NT2/D1 (cell line): Measurements from ENCODE around the gene OXGR1.
A peak's percentile ranks its signal among the peaks of the same experiment; 100 is the strongest.

Source experiments
- DNase-seq: peaks from one replicate; pipeline ENCODE4 v3.0.0-alpha.2; 2011; ENCODE audit warnings: low read depth, low spot score
- H3K27me3 ChIP-seq: 2 replicates; pipeline ENCODE4 v1.6.0; 2011; ENCODE audit warnings: mild to moderate bottlenecking; ENCODE audit not compliant: insufficient read length, insufficient read depth
- H3K36me3 ChIP-seq: 2 replicates; pipeline ENCODE4 v1.6.1; 2011; ENCODE audit warnings: mild to moderate bottlenecking, low read length, mixed read lengths; ENCODE audit not compliant: insufficient read depth, insufficient read length
- H3K4me1 ChIP-seq: 2 replicates; pipeline ENCODE4 v1.5.1; 2011; ENCODE audit not compliant: insufficient read depth, insufficient read length
- H3K4me3 ChIP-seq: 2 replicates; pipeline ENCODE4 v1.5.1; 2011; ENCODE audit warnings: low read depth; ENCODE audit not compliant: insufficient read length
- H3K9ac ChIP-seq: 2 replicates; pipeline ENCODE4 v1.6.0; 2011; ENCODE audit warnings: low read depth; ENCODE audit not compliant: insufficient read length
- H3K9me3 ChIP-seq: 2 replicates; pipeline ENCODE4 v1.5.1; 2011; ENCODE audit warnings: mild to moderate bottlenecking, low read length; ENCODE audit not compliant: insufficient read depth
- SUZ12 ChIP-seq: IDR thresholded peaks from 2 replicates; pipeline ENCODE4 v1.6.1; 2011; ENCODE audit not compliant: insufficient read length, insufficient read depth; ENCODE audit errors: extremely low read depth
- YY1 ChIP-seq: IDR thresholded peaks from 2 replicates; pipeline ENCODE4 v1.6.1; 2011; ENCODE audit not compliant: insufficient read length, insufficient read depth
- ZNF274 ChIP-seq: IDR thresholded peaks from 2 replicates; pipeline ENCODE4 v1.6.1; 2011; ENCODE audit warnings: mild to moderate bottlenecking, low read depth, low read length

OXGR1 gene

GRCh38 chr13:97023117-97023516, 28.8 kb upstream of the OXGR1 start:
- H3K27me3 ChIP-seq: no peaks in the 10 kb centered on the region

GRCh38 chr13:97021241-97021640, 27.0 kb upstream of the OXGR1 start:
- Histone ChIP-seq H3K27me3 (no peaks in the 10 kb centered on the region), H3K4me3 (no peak overlapping the region), H3K36me3 (no peaks in the 10 kb centered on the region), H3K9ac (no peak overlapping the region), H3K9me3 (no peaks in the 10 kb centered on the region), H3K4me1 (no peaks in the 10 kb centered on the region)
- TF ChIP-seq SUZ12: no peak
- TF ChIP-seq YY1: no peak
- no peak for TF ChIP-seq ZNF274
- no peak for DNase-seq

More at GRCh38 chr13:97023117-97023516, 28.8 kb upstream of the OXGR1 start:
- no peaks in the 10 kb centered on the region for H3K36me3 ChIP-seq
- no peak overlapping the region for H3K9ac ChIP-seq
- H3K4me3 ChIP-seq: no peak overlapping the region
- no peak for DNase-seq
- H3K4me1 ChIP-seq: no peaks in the 10 kb centered on the region
- H3K9me3 ChIP-seq: no peaks in the 10 kb centered on the region
- TF ChIP-seq YY1: no peak
- no peak for TF ChIP-seq SUZ12
- no peak for TF ChIP-seq ZNF274

- Histone ChIP-seq H3K9ac (no peak overlapping the region), H3K4me1 (no peaks in the 10 kb centered on the region), H3K4me3 (no peak overlapping the region), H3K9me3 (no peaks in the 10 kb centered on the region), H3K36me3 (no peaks in the 10 kb centered on the region), H3K27me3 (no peaks in the 10 kb centered on the region)
- TF ChIP-seq YY1 (no peak), ZNF274 (no peak), SUZ12 (no peak)
- DNase-seq: no peak
Measured at GRCh38 chr13:97020689-97021240, 26.5 kb upstream of the OXGR1 start.

GRCh38 chr13:97020194-97020593, 25.9 kb upstream of the OXGR1 start:
- no peaks in the 10 kb centered on the region for H3K36me3 ChIP-seq
- no peaks in the 10 kb centered on the region for H3K27me3 ChIP-seq
- DNase-seq: no peak
- H3K9me3 ChIP-seq: no peaks in the 10 kb centered on the region
- no peak overlapping the region for H3K4me3 ChIP-seq
- no peak for TF ChIP-seq SUZ12
- TF ChIP-seq YY1: no peak
- no peak for TF ChIP-seq ZNF274
- no peaks in the 10 kb centered on the region for H3K4me1 ChIP-seq
- H3K9ac ChIP-seq: no peak overlapping the region

- DNase-seq: no peak
- no peaks in the 10 kb centered on the region for H3K27me3 ChIP-seq
- no peak overlapping the region for H3K4me3 ChIP-seq
- no peak overlapping the region for H3K9ac ChIP-seq
- H3K4me1 ChIP-seq: no peaks in the 10 kb centered on the region
- TF ChIP-seq ZNF274 (no peak), YY1 (no peak), SUZ12 (no peak)
- no peaks in the 10 kb centered on the region for H3K36me3 ChIP-seq
- no peaks in the 10 kb centered on the region for H3K9me3 ChIP-seq
Measured at GRCh38 chr13:97019236-97019635, 25.0 kb upstream of the OXGR1 start.

GRCh38 chr13:97018029-97018819, 23.9 kb upstream of the OXGR1 start:
- H3K9me3 ChIP-seq: no peaks in the 10 kb centered on the region

GRCh38 chr13:97017322-97017721, 23.0 kb upstream of the OXGR1 start:
- no peaks in the 10 kb centered on the region for H3K4me1 ChIP-seq
- no peaks in the 10 kb centered on the region for H3K9me3 ChIP-seq
- no peak for DNase-seq
- H3K27me3 ChIP-seq: no peaks in the 10 kb centered on the region
- TF ChIP-seq ZNF274 (no peak), SUZ12 (no peak), YY1 (no peak)
- no peaks in the 10 kb centered on the region for H3K36me3 ChIP-seq
- no peak overlapping the region for H3K4me3 ChIP-seq
- H3K9ac ChIP-seq: no peak overlapping the region

More at GRCh38 chr13:97018029-97018819, 23.9 kb upstream of the OXGR1 start:
- Histone ChIP-seq H3K27me3 (no peaks in the 10 kb centered on the region), H3K9ac (no peak overlapping the region), H3K36me3 (no peaks in the 10 kb centered on the region), H3K4me3 (no peak overlapping the region), H3K4me1 (no peaks in the 10 kb centered on the region)
- TF ChIP-seq ZNF274 (no peak), SUZ12 (no peak), YY1 (no peak)
- DNase-seq: peak; percentile 46
